Esophagus squamous epithelium (tissue), 4 donors: ENCODE data around the gene SMYD3.

ENCODE experiments used
- POLR2A ChIP-seq, 4 donors: fragments of 450-650 bp; IDR thresholded peaks; one replicate each; pipeline ENCODE4 v1.6.1; 2017; ENCODE audit warnings: antibody characterized with exemption in 4 of 4, mild to moderate bottlenecking in 4 of 4, moderate library complexity in 3 of 4
- TF ChIP-seq, protein P1 (sequence below), 6 experiments: fragments of 450-650 bp in 4 of 6; fragments of 200-600 bp in 2 of 6; sonication (generic) in 2 of 6; IDR thresholded peaks; one replicate each; pipeline ENCODE4 v1.5.1; 2016 to 2019; ENCODE audit warnings: antibody characterized with exemption in 6 of 6, mild to moderate bottlenecking in 4 of 6, moderate library complexity in 4 of 6

DNA sequence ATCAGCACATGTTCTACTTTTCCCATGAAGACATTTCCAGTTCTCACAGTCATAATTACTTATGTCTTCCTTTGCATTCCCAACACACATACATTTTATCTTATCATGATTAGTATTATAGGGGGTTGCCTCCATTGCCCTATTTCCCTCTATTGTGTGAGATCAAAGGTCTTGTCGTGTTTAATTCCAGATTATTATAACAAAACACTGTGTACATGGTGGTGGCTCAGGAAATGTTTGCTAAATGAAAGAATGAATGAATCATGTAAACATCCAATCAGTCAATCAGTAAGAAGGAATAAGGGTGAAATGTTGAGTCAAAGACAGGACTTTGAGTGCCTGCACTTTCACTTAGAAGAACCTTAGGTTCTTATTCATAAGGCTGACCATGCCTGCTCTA, 376.0 kb downstream of the SMYD3 start:
- TF ChIP-seq, protein P1, sequence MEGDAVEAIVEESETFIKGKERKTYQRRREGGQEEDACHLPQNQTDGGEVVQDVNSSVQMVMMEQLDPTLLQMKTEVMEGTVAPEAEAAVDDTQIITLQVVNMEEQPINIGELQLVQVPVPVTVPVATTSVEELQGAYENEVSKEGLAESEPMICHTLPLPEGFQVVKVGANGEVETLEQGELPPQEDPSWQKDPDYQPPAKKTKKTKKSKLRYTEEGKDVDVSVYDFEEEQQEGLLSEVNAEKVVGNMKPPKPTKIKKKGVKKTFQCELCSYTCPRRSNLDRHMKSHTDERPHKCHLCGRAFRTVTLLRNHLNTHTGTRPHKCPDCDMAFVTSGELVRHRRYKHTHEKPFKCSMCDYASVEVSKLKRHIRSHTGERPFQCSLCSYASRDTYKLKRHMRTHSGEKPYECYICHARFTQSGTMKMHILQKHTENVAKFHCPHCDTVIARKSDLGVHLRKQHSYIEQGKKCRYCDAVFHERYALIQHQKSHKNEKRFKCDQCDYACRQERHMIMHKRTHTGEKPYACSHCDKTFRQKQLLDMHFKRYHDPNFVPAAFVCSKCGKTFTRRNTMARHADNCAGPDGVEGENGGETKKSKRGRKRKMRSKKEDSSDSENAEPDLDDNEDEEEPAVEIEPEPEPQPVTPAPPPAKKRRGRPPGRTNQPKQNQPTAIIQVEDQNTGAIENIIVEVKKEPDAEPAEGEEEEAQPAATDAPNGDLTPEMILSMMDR (IDR thresholded peaks at IDR 0.05) = no peak
- no peak for TF ChIP-seq POLR2A (IDR thresholded peaks at IDR 0.05)
